A673 (cell line): ENCODE measurements around the gene CDKN2D.

ENCODE experiments used
- EZH2 ChIP-seq: fragments of 200-600 bp; sonication (generic); IDR thresholded peaks from 2 replicates; pipeline ENCODE4 v1.6.1; 2017; ENCODE audit warnings: borderline replicate concordance, low read depth, mild to moderate bottlenecking, mixed read lengths, antibody characterized with exemption, low read length; ENCODE audit not compliant: poor library complexity, severe bottlenecking
- TF ChIP-seq, protein P1 (sequence below): fragments of 300-800, 200-600 bp; sonication (generic); conservative IDR thresholded peaks from 2 replicates; pipeline ENCODE4 v1.5.1; 2017; ENCODE audit warnings: low read depth, mild to moderate bottlenecking, antibody characterized with exemption, low read length, moderate library complexity, mixed read lengths

DNA sequence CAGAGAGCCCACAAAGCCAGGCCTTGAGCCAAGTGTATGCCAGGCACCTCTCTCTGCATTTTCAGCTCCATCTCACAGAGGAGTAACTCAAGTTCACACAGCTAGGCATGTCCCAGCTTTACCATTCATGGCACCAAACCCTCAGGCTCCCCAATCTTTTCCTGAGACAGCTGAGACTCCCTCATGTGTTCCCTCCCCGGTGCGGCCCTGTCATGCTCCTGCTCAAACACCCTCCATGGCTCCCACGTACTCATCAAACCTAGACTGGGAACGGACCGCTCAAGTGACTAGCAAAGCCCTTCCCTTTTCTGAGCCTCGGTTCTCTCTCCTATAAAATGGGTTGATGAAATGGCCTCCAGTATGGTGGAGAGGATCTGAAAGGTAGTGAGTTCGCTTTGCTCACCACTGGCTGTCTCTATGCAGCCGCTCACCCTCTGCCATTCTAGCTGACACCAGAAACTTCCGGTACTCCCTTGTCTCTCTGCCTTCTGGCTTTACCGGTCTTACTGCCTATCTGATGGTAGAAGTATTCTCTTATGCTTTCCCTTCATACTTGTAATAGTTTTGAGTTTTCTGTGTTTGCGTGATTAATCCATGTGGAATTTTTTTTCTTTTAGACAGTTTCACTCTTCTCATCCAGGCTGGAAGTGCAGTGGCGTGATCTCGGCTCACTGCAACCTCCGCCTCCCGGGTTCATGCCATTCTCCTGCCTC, 48.8 kb upstream of the CDKN2D start:
- TF ChIP-seq, protein P1, sequence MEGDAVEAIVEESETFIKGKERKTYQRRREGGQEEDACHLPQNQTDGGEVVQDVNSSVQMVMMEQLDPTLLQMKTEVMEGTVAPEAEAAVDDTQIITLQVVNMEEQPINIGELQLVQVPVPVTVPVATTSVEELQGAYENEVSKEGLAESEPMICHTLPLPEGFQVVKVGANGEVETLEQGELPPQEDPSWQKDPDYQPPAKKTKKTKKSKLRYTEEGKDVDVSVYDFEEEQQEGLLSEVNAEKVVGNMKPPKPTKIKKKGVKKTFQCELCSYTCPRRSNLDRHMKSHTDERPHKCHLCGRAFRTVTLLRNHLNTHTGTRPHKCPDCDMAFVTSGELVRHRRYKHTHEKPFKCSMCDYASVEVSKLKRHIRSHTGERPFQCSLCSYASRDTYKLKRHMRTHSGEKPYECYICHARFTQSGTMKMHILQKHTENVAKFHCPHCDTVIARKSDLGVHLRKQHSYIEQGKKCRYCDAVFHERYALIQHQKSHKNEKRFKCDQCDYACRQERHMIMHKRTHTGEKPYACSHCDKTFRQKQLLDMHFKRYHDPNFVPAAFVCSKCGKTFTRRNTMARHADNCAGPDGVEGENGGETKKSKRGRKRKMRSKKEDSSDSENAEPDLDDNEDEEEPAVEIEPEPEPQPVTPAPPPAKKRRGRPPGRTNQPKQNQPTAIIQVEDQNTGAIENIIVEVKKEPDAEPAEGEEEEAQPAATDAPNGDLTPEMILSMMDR, result no peak
- no peak for TF ChIP-seq EZH2
